Transverse colon (tissue), 4 donors: ENCODE measurements around the gene DGCR2.

Source experiments
- CTCF ChIP-seq, 5 experiments: fragments of 200-600 bp in 3 of 5; fragments of 450-650 bp in 2 of 5; sonication (generic) in 3 of 5; IDR thresholded peaks; 1 replicate in 2 of 5; 2 replicates in 3 of 5; pipeline ENCODE4 v1.5.1; 2016 to 2017; ENCODE audit warnings: antibody characterized with exemption in 5 of 5, inconsistent platforms in 3 of 5, mild to moderate bottlenecking in 2 of 5, moderate library complexity in 1 of 5
- POLR2AphosphoS5 ChIP-seq, 3 donors: sonication (generic); formaldehyde crosslinking; IDR thresholded peaks; one replicate each; pipeline ENCODE4 v1.6.1; 2016; ENCODE audit warnings: antibody characterized with exemption in 3 of 3

GRCh38 chr22:19123936-19124335 is 1.7 kb upstream of the DGCR2 start:
- TF ChIP-seq CTCF (IDR thresholded peaks at IDR 0.05) (no peak), POLR2AphosphoS5 (IDR thresholded peaks at IDR 0.05) (no peak)
